ENCODE results near the gene ZNHIT1.

DNA sequence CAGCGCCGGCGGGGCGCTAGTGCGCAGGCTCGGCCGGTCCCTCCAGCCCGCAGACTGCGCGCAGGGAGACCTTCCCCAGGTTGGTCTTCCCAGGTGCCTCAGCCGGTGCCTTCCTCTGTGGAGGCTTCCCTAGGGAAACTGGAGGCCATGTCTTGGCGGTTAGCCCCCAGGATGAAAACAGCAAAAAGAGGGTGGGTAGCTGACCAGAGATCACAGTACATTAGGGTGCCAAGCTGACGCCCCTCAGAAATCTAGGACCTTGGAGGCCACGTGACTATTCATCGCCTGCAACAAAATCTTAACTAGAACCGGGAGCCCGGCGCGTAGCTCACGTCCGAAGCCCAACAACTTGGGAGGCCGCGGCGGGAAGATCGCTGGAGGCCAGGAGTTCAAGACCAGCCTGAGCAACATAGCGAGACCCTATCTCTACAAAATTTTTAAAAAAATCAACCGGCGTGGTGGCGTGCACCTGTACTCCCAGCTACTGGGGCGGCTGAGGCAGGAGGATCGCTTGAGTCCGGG, 27.2 kb downstream of the ZNHIT1 start:
- TF ChIP-seq CTCF (IDR thresholded peaks at IDR 0.05) (no peak), POLR2A (IDR thresholded peaks at IDR 0.05) (no peak)

Measured in testis (tissue), 2 donors.